ENCODE results near the gene SLTM.

GRCh38 chr15:58862326-58862725 is 71.2 kb downstream of the SLTM start:
- TF ChIP-seq CTCF (conservative IDR thresholded peaks at IDR 0.05 in 1 of 2, IDR thresholded peaks at IDR 0.05 in 1 of 2; ENCODE audit: extremely low read depth in 1 of 2, insufficient read depth in 1 of 2, low read depth in 1 of 2, low read length in 2 of 2) (no peak), EZH2 (IDR thresholded peaks at IDR 0.05; ENCODE audit: borderline replicate concordance, low read length) (no peak)

Data from mammary epithelial cell (primary cell).